ENCODE measurements around the gene CASZ1.

The CASZ1 gene

DNA sequence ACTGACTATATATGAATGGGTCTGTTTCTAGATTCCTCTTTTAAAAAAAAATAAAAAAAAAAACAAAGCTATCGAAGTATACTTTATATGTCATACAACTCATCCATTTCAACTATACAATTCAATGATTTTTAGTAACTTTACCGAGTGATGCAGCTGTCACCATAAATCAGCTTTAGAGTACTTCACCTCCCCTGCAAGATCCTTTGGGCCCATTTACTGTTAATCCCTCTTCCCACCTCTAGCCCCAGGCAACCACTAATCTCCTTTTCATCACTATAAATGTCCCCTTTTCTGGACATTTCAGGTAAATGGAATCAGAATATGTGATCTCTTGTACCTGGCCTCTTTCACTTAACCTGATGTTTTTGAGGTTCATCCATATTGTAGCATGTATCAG, 187.8 kb downstream of the CASZ1 start:
- Histone ChIP-seq H3K9me3 (no peaks in the 10 kb centered on the region), H3K4me1 (ENCODE audit: control insufficient read depth in 1 of 2, insufficient read depth in 1 of 2, low read depth in 1 of 2, low read length in 1 of 2) (no peaks in the 10 kb centered on the region), H3K4me3 (ENCODE audit: low read depth in 1 of 2, low read length in 1 of 2) (no peak overlapping the region), H3K36me3 (no peaks in the 10 kb centered on the region), H3K27me3 (no peaks in the 10 kb centered on the region), H3K27ac (no peak overlapping the region)
- TF ChIP-seq, protein P1, sequence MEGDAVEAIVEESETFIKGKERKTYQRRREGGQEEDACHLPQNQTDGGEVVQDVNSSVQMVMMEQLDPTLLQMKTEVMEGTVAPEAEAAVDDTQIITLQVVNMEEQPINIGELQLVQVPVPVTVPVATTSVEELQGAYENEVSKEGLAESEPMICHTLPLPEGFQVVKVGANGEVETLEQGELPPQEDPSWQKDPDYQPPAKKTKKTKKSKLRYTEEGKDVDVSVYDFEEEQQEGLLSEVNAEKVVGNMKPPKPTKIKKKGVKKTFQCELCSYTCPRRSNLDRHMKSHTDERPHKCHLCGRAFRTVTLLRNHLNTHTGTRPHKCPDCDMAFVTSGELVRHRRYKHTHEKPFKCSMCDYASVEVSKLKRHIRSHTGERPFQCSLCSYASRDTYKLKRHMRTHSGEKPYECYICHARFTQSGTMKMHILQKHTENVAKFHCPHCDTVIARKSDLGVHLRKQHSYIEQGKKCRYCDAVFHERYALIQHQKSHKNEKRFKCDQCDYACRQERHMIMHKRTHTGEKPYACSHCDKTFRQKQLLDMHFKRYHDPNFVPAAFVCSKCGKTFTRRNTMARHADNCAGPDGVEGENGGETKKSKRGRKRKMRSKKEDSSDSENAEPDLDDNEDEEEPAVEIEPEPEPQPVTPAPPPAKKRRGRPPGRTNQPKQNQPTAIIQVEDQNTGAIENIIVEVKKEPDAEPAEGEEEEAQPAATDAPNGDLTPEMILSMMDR (IDR thresholded peaks at IDR 0.05): no peak

DNA sequence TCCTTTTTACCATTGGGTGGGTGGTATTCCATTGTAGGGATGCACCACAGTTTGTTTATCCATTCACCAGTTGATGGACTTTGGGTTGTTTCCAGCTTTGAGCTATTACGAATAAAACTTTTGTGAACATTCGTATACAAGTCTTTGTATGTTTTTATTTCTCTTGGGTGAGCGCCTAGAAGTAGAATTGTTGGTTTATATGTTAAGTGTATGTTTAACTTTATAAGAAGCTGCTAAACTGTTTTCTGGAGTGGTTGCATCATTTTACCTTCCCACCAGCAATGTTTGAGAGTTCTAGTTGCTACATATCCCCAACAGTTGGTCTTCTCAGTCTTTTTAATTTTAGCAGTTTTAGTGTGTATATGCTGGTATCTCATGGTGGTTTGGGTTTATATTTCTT, 189.2 kb downstream of the CASZ1 start:
- no peak overlapping the region for H3K27ac ChIP-seq
- TF ChIP-seq, protein P1 (IDR thresholded peaks at IDR 0.05): no peak
- H3K9me3 ChIP-seq: no peaks in the 10 kb centered on the region
- H3K27me3 ChIP-seq: no peaks in the 10 kb centered on the region
- H3K4me1 ChIP-seq (ENCODE audit: control insufficient read depth in 1 of 2, insufficient read depth in 1 of 2, low read depth in 1 of 2, low read length in 1 of 2): no peaks in the 10 kb centered on the region
- H3K36me3 ChIP-seq: no peaks in the 10 kb centered on the region
- H3K4me3 ChIP-seq (ENCODE audit: low read depth in 1 of 2, low read length in 1 of 2): no peak overlapping the region

DNA sequence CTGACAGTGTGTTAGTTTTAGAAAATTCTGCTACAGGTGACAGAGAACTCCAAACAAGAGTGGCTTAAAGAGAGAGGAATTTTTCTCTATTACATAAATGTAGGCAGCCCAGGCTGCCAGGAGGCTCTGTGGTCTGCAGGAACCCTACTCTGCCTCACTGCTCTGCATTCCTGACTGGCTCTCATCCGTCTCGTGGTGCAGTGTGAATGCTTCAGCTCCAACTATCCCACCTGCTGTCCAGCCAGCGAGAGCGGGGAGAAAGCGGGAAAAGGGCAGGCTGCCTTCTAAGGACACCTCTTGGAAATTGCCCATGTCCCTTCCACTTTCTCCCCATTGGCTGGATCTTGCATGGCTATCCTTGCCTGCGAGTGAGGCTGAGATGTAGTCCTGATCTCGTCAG, 190.4 kb downstream of the CASZ1 start:
- no peaks in the 10 kb centered on the region for H3K36me3 ChIP-seq
- H3K4me3 ChIP-seq (ENCODE audit: low read depth in 1 of 2, low read length in 1 of 2): no peak overlapping the region
- H3K9me3 ChIP-seq: no peaks in the 10 kb centered on the region
- H3K27me3 ChIP-seq: no peaks in the 10 kb centered on the region
- H3K27ac ChIP-seq: no peak overlapping the region
- no peaks in the 10 kb centered on the region for H3K4me1 ChIP-seq (ENCODE audit: control insufficient read depth in 1 of 2, insufficient read depth in 1 of 2, low read depth in 1 of 2, low read length in 1 of 2)
- TF ChIP-seq, protein P1 (IDR thresholded peaks at IDR 0.05): no peak

DNA sequence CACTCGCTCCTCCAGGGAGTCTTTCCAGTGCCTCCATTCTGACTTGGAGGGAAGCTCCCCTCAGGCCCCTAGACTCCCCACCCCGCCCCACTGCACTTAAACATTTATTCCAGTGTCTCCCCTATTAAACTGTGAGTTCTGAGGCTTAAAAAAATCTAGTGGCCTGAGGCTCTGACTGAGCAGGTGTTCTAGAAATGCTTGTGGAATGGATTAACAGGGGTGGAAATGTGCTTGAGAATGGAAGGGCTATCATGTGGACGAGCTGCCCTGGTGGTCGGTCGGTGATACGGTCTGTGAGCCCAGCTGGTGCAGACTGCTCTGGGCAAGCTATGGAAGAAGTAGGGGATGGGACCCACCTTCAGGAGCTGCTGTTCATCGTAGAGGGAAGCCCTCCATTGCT, 191.5 kb downstream of the CASZ1 start:
- Histone ChIP-seq H3K36me3 (no peaks in the 10 kb centered on the region), H3K27me3 (no peaks in the 10 kb centered on the region), H3K9me3 (no peaks in the 10 kb centered on the region), H3K27ac (no peak overlapping the region), H3K4me1 (ENCODE audit: control insufficient read depth in 1 of 2, insufficient read depth in 1 of 2, low read depth in 1 of 2, low read length in 1 of 2) (no peaks in the 10 kb centered on the region), H3K4me3 (ENCODE audit: low read depth in 1 of 2, low read length in 1 of 2) (no peak overlapping the region)
- TF ChIP-seq, protein P1 (IDR thresholded peaks at IDR 0.05): no peak

DNA sequence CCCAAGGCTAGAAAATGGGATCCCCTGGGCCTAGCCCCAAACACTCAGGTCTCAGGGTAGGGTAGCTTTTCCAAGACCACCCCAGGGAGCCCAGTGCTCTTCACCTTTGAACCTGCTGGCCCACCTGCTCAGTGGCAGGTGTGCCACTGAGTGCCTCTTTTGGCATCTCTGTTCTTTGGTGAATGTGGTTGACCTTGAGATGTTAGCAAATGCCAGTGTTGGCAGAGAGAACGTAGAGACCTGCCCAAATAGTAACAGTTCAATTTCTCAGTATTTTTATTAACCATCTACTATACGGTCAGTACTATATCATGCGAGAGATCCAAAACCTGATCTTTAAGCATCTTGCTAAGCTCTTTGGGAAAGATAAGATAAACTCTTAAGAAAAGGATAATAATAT, 193.5 kb downstream of the CASZ1 start:
- H3K27me3 ChIP-seq: no peaks in the 10 kb centered on the region
- no peaks in the 10 kb centered on the region for H3K9me3 ChIP-seq
- TF ChIP-seq, protein P1 (IDR thresholded peaks at IDR 0.05): no peak
- no peak overlapping the region for H3K4me3 ChIP-seq (ENCODE audit: low read depth in 1 of 2, low read length in 1 of 2)
- peaks cover 4% of the 10 kb centered on the region for H3K36me3 ChIP-seq
- H3K4me1 ChIP-seq (ENCODE audit: control insufficient read depth in 1 of 2, insufficient read depth in 1 of 2, low read depth in 1 of 2, low read length in 1 of 2): no peaks in the 10 kb centered on the region
- no peak overlapping the region for H3K27ac ChIP-seq
